GM23248 (cell line): ENCODE measurements around the gene OR2V2.
A peak's percentile ranks its signal among the peaks of the same experiment; 100 is the strongest.

Experiments
- EZH2 ChIP-seq: fragments of 200-600 bp; sonication (generic); IDR thresholded peaks from 2 replicates; pipeline ENCODE4 v1.6.1; 2018; ENCODE audit warnings: antibody characterized with exemption, mild to moderate bottlenecking; ENCODE audit not compliant: insufficient read depth, poor library complexity, severe bottlenecking
- EZH2phosphoT487 ChIP-seq: fragments of 200-600 bp; sonication (generic); IDR thresholded peaks from 2 replicates; pipeline ENCODE4 v1.6.1; 2018; ENCODE audit warnings: antibody characterized with exemption, moderate library complexity, mild to moderate bottlenecking, low read depth; ENCODE audit not compliant: insufficient read depth

DNA sequence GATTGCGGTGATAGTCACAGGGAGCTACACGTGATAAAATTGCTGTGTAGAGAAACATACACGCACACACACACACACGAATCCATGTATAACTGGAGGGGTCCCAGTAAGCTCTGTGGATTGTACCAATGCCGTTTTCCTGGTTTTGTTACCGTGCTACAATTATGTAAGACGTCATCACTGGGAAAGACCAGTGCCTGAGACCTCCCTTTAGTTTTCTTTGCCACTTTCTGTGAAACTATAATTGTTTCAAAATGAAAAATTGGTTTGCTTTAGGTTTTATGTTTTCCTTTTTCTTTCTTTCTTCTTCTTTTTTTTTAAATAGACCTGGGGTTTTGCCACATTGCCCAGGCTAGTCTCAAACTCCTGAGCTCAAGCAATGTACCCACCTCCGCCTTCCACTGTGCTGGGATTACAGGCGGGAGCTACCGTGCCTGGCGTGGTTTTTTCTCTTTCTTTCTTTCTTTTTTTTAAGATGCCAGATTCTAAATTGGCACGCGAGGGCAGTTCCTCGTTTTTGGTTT is 21.3 kb downstream of the OR2V2 start:
- peak; percentile 38 for TF ChIP-seq EZH2
- no peak for TF ChIP-seq EZH2phosphoT487
